CD4-positive, alpha-beta T cell (primary cell): ENCODE measurements around the gene LTBP2. TPM values are rescaled to one million over a fixed set of nuclear protein-coding genes. Genes with fewer than 3 reads are reported as not detected.

ENCODE experiments used
- ATAC-seq: fragments of 200-7000 bp; cut with Tn5 transposase; one replicate; pipeline ENCODE4 v1.10.0; 2022; ENCODE audit warnings: mild to moderate bottlenecking; ENCODE audit not compliant: poor library complexity
- CTCF ChIA-PET: fragments of 350-600 bp; sonication (Branson Sonifier 250); formaldehyde crosslinking; loops from one replicate; lab custom pipeline; 2021; ENCODE audit warnings: antibody characterized with exemption, inconsistent platforms; lab: Charles Lee
- POLR2A ChIA-PET: fragments of 350-600 bp; sonication (Branson Sonifier 250); formaldehyde crosslinking; loops from one replicate; lab custom pipeline; 2021; ENCODE audit warnings: antibody characterized with exemption, inconsistent platforms; lab: Charles Lee
- DNase-seq, 14 experiments: peaks; one replicate each; pipeline ENCODE4 v3.0.0-alpha.2; 2013 to 2020; ENCODE audit warnings: mixed read lengths in 2 of 14
- H3K27ac ChIP-seq, 2 donors: one replicate each; pipeline versions ENCODE4 v1.5.1 to v1.7.0; 2013; ENCODE audit warnings: low read length in 2 of 2, low read depth in 1 of 2, mild to moderate bottlenecking in 1 of 2
- H3K27me3 ChIP-seq, 2 experiments: 1 replicate in 1 of 2; 2 replicates in 1 of 2; pipeline versions ENCODE4 v1.6.1 to v1.7.0; 2013; ENCODE audit warnings: low read length in 2 of 2, control low read depth in 1 of 2, mild to moderate bottlenecking in 1 of 2, moderate library complexity in 1 of 2; ENCODE audit not compliant: insufficient read depth in 2 of 2, control insufficient read depth in 1 of 2
- H3K36me3 ChIP-seq: one replicate; pipeline ENCODE4 v1.6.1; 2013; ENCODE audit warnings: low read length, control low read depth; ENCODE audit not compliant: insufficient read depth
- H3K4me1 ChIP-seq: one replicate; pipeline ENCODE4 v1.6.1; 2013; ENCODE audit warnings: low read length, control low read depth; ENCODE audit not compliant: insufficient read depth
- H3K4me3 ChIP-seq: one replicate; pipeline ENCODE4 v1.5.1; 2013; ENCODE audit warnings: mild to moderate bottlenecking, low read length, moderate library complexity
- H3K9me3 ChIP-seq, 2 experiments: 1 replicate in 1 of 2; 2 replicates in 1 of 2; pipeline versions ENCODE4 v1.6.1 to v1.7.0; 2013; ENCODE audit warnings: low read length in 2 of 2, mild to moderate bottlenecking in 2 of 2, control low read depth in 1 of 2, moderate library complexity in 1 of 2; ENCODE audit not compliant: control insufficient read depth in 1 of 2, insufficient read depth in 1 of 2
- H3K27ac Mint-ChIP-seq: one replicate; pipeline ENCODE4 v1.8.0; 2020; ENCODE audit warnings: mixed read lengths
- H3K27me3 Mint-ChIP-seq: one replicate; pipeline ENCODE4 v1.8.0; 2021; ENCODE audit warnings: mixed read lengths
- H3K36me3 Mint-ChIP-seq: one replicate; pipeline ENCODE4 v1.8.0; 2021; ENCODE audit warnings: low read depth, mixed read lengths
- H3K4me1 Mint-ChIP-seq: one replicate; pipeline ENCODE4 v1.8.0; 2021; ENCODE audit warnings: low read depth, mixed read lengths
- H3K4me3 Mint-ChIP-seq: one replicate; pipeline ENCODE4 v1.8.0; 2020; ENCODE audit warnings: mild to moderate bottlenecking, mixed read lengths
- H3K9me3 Mint-ChIP-seq: one replicate; pipeline ENCODE4 v1.8.0; 2020; ENCODE audit warnings: mixed read lengths
- intact Hi-C, 2 experiments: fragments of 100-400 bp; cut with DNase I in 1 of 2; cut with micrococcal nuclease in 1 of 2; formaldehyde crosslinking; loops; one replicate each; pipeline versions ENCODE4 v1.15.1 to v1.9.0; 2023 to 2025; cut with DNase I, micrococcal nuclease
- total RNA-seq, 174 experiments: library from RNA in 2 of 174; stranded (reverse) in 2 of 174; gene quantifications; one replicate each; pipeline ENCODE4 v1.2.3 and lab custom pipeline; 2021 to 2026
- TF ChIP-seq, protein P1 (sequence below): fragments of 200-600 bp; IDR thresholded peaks from one replicate; pipeline ENCODE4 v1.8.0; 2022; ENCODE audit warnings: antibody characterized with exemption, mild to moderate bottlenecking

The LTBP2 gene
- total RNA-seq, 2 experiments from 2014 or later = 0.45 to 0.47 TPM

DNA sequence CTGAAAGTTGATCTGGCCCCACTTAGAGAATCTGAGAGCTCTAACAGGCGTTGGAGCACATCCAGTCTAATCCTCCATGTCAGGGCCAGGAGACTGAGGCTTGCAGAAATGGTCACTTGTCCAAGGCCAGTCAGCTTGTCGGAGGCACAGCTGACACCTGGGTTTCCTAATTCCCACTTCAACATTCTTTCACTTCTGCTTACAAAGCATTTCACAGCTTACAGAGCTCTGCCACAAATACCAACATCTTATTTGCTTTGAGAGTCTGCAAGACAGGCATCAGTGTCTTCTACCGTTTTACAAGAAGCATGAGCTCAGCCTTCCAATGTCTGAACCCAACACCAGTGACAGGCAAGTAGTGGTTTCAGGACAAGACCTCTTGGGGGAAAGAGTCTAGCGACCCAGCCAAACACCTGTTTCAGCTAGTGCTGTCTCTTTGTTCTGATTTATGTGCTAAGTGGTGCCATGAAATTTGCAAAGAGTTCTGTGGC, 86.6 kb downstream of the LTBP2 start:
- DNase-seq = no peak
- no peak overlapping the region for H3K27ac Mint-ChIP-seq
- H3K27ac ChIP-seq = no peak overlapping the region
- H3K36me3 ChIP-seq = no peaks in the 10 kb centered on the region
- ATAC-seq = no peak
- no peaks in the 10 kb centered on the region for H3K27me3 Mint-ChIP-seq
- no peak overlapping the region for H3K4me3 ChIP-seq
- H3K9me3 Mint-ChIP-seq = no peaks in the 10 kb centered on the region
- ChIA-PET CTCF (no interaction called here), POLR2A (interaction anchor here (0.7 kb wide), 1 partner anchor 83 kb away, joined by 3 read pairs; no protein-coding TSS in a partner anchor)
- peaks cover 0 to 2% of the 10 kb centered on the region in 2 experiments for H3K27me3 ChIP-seq
- intact Hi-C loops = no loop called here
- TF ChIP-seq, protein P1, sequence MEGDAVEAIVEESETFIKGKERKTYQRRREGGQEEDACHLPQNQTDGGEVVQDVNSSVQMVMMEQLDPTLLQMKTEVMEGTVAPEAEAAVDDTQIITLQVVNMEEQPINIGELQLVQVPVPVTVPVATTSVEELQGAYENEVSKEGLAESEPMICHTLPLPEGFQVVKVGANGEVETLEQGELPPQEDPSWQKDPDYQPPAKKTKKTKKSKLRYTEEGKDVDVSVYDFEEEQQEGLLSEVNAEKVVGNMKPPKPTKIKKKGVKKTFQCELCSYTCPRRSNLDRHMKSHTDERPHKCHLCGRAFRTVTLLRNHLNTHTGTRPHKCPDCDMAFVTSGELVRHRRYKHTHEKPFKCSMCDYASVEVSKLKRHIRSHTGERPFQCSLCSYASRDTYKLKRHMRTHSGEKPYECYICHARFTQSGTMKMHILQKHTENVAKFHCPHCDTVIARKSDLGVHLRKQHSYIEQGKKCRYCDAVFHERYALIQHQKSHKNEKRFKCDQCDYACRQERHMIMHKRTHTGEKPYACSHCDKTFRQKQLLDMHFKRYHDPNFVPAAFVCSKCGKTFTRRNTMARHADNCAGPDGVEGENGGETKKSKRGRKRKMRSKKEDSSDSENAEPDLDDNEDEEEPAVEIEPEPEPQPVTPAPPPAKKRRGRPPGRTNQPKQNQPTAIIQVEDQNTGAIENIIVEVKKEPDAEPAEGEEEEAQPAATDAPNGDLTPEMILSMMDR = no peak
- no peaks in the 10 kb centered on the region for H3K4me1 ChIP-seq
- H3K9me3 ChIP-seq = peaks cover 0 to 3% of the 10 kb centered on the region in 2 experiments
- no peaks in the 10 kb centered on the region for H3K4me1 Mint-ChIP-seq
- H3K36me3 Mint-ChIP-seq = no peaks in the 10 kb centered on the region
- H3K4me3 Mint-ChIP-seq = no peak overlapping the region

DNA sequence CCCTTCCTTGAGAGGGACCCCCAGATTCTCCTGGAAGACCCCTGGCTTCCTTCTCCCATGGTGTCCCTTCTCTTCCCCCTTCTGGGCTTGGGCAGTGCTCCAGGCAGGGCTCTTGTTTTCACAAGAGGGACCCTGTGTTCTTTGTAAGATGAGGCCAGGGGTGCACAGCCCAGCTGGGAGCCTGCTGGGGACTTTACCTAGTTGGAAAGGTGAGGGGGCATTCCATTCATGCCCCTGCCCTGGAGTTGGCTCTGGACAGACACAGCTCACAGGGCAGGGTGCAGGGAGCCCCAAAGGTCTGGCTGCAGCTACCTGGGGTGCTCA, 87.3 kb downstream of the LTBP2 start:
- H3K4me1 Mint-ChIP-seq = no peaks in the 10 kb centered on the region
- Histone ChIP-seq H3K9me3 (peaks cover 0 to 3% of the 10 kb centered on the region in 2 experiments), H3K27ac (no peak overlapping the region), H3K27me3 (peaks cover 0 to 2% of the 10 kb centered on the region in 2 experiments), H3K4me3 (no peak overlapping the region), H3K4me1 (no peaks in the 10 kb centered on the region), H3K36me3 (no peaks in the 10 kb centered on the region)
- TF ChIP-seq, protein P1 = no peak
- no peak overlapping the region for H3K27ac Mint-ChIP-seq
- CTCF ChIA-PET = no interaction called here
- POLR2A ChIA-PET = no interaction called here
- no peak for ATAC-seq
- no peaks in the 10 kb centered on the region for H3K9me3 Mint-ChIP-seq
- H3K4me3 Mint-ChIP-seq = no peak overlapping the region
- intact Hi-C loops = no loop called here
- no peaks in the 10 kb centered on the region for H3K27me3 Mint-ChIP-seq
- no peak for DNase-seq
- no peaks in the 10 kb centered on the region for H3K36me3 Mint-ChIP-seq

DNA sequence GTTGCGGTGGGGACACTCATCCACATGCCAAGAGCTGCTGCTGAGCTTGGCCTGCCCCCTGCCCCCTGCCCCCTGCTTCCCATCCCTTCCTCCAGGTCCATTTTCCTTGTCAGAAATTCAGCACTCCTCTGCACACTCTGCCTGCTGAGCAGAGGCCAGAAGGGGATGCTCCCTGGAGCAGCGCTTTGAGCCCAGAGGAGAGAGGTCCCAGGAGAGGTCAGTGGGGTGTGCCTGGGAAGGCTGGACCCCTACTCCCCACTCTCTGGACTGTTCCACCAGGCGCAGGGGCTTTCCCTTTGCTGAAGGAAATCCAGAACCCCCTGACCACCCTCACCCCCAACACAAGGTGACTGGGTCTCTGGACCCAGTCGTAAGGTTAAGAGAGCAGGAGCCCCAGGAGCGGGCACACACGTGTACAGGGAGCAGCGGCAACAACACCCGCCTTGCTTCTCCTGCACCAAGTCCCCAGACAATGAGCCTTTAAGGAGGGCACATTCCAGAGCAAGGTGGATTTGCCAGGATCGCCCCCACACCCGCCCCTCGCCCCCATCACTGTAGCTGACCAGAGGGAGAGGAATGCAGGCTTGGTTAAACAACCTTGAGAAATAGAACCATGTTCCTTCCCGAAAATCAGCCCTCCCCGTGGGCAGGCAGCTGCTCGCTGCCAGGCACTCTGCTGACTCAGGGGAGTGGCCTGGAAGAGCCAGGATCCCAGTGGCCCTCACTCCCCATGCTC, 87.8 kb downstream of the LTBP2 start:
- H3K36me3 ChIP-seq = no peaks in the 10 kb centered on the region
- intact Hi-C loops = no loop called here
- no peaks in the 10 kb centered on the region for H3K9me3 Mint-ChIP-seq
- H3K27ac Mint-ChIP-seq = no peak overlapping the region
- H3K36me3 Mint-ChIP-seq = no peaks in the 10 kb centered on the region
- H3K27me3 Mint-ChIP-seq = no peaks in the 10 kb centered on the region
- H3K4me3 Mint-ChIP-seq = no peak overlapping the region
- H3K27me3 ChIP-seq = peaks cover 0 to 2% of the 10 kb centered on the region in 2 experiments
- TF ChIP-seq, protein P1 = no peak
- CTCF ChIA-PET = no interaction called here
- no peaks in the 10 kb centered on the region for H3K4me1 Mint-ChIP-seq
- H3K4me1 ChIP-seq = no peaks in the 10 kb centered on the region
- POLR2A ChIA-PET = no interaction called here
- no peak overlapping the region for H3K27ac ChIP-seq
- H3K4me3 ChIP-seq = no peak overlapping the region
- H3K9me3 ChIP-seq = peaks cover 0 to 3% of the 10 kb centered on the region in 2 experiments
- no peak for DNase-seq
- ATAC-seq = no peak
